Lung (tissue), 12 donors: Measurements from ENCODE around the gene ATG2A. TPM values are rescaled to one million over a fixed set of nuclear protein-coding genes. Genes with fewer than 3 reads are reported as not detected.

Source experiments
- ATAC-seq: fragments of 200-7000 bp; cut with Tn5 transposase; one replicate; pipeline ENCODE4 v1.9.1; 2020; ENCODE audit warnings: moderate number of reproducible peaks; ENCODE audit not compliant: insufficient read depth, low FRiP score
- DNase-seq, 3 donors: peaks; one replicate each; pipeline ENCODE4 v3.0.0-alpha.2; 2013 to 2017
- H3K27ac ChIP-seq, 2 donors: one replicate each; pipeline ENCODE4 v1.5.1; 2013; ENCODE audit warnings: mild to moderate bottlenecking in 2 of 2, moderate library complexity in 2 of 2, control low read depth in 1 of 2, inconsistent platforms in 1 of 2, low read depth in 1 of 2, low read length in 1 of 2
- H3K27me3 ChIP-seq, 3 donors: one replicate each; pipeline ENCODE4 v1.5.1; 2013; ENCODE audit warnings: low read length in 2 of 3; ENCODE audit not compliant: control insufficient read depth in 3 of 3, insufficient read depth in 3 of 3
- H3K36me3 ChIP-seq, 4 donors: one replicate each; pipeline ENCODE4 v1.5.1; 2013; ENCODE audit warnings: low read length in 4 of 4, mild to moderate bottlenecking in 1 of 4, moderate library complexity in 1 of 4; ENCODE audit not compliant: control insufficient read depth in 4 of 4, insufficient read depth in 4 of 4
- H3K4me1 ChIP-seq, 5 donors: one replicate each; pipeline ENCODE4 v1.5.1; 2013; ENCODE audit warnings: low read length in 5 of 5, mild to moderate bottlenecking in 2 of 5, moderate library complexity in 1 of 5; ENCODE audit not compliant: control insufficient read depth in 5 of 5, insufficient read depth in 5 of 5
- H3K4me3 ChIP-seq: one replicate; pipeline ENCODE4 v1.5.1; 2013; ENCODE audit warnings: mild to moderate bottlenecking, control low read depth, moderate library complexity
- H3K9ac ChIP-seq, 2 donors: one replicate each; pipeline ENCODE4 v1.5.1; 2013; ENCODE audit warnings: low read length in 2 of 2, control low read depth in 1 of 2; ENCODE audit not compliant: insufficient read depth in 1 of 2
- H3K9me3 ChIP-seq, 4 donors: one replicate each; pipeline ENCODE4 v1.5.1; 2013; ENCODE audit warnings: low read length in 3 of 4, mild to moderate bottlenecking in 1 of 4, moderate library complexity in 1 of 4; ENCODE audit not compliant: control insufficient read depth in 4 of 4, insufficient read depth in 3 of 4
- CTCF ChIP-seq: IDR thresholded peaks from 2 replicates; pipeline ENCODE4 v1.5.1; 2012; ENCODE audit warnings: mild to moderate bottlenecking; ENCODE audit errors: control extremely low read depth, extremely low read depth
- WGBS, 2 donors: extraction: QIAGEN DNeasy Blood & Tissue Kit; methylation state at CpG; one replicate each; pipeline ENCODE4 v1.1.7; 2013; 5-methylcytosine and 5-hydroxymethylcytosine counted together
- polyA plus RNA-seq, 2 donors: library from polyadenylated mRNA; stranded (reverse); fragments of 200-250 nt; gene quantifications; one replicate each; pipeline ENCODE4 v1.2.1, GENCODE V29; 2013
- total RNA-seq, 2 donors: library from RNA; depleted of rRNA in 1 of 2; stranded (reverse); fragments of >200 nt in 1 of 2; gene quantifications; one replicate each; pipeline ENCODE4 v1.2.1, GENCODE V29; 2014 to 2021
- donor health status: control.
- donor health status: control.
- donor health status: Bipolar disorder and iron deficiency.
- donor health status: healthy.
- donor health status: DM: yes; HTN: yes; CAD: no.

The ATG2A gene
- total and polyA plus RNA-seq, 4 donors = 17.4 to 32.5 (median 21.0) TPM

- no peak overlapping the region for H3K9ac ChIP-seq
- H3K9me3 ChIP-seq = no peaks in the 10 kb centered on the region
- H3K4me1 ChIP-seq = peaks cover 0 to 54% (median 13%) of the 10 kb centered on the region in 5 donors
- ATAC-seq = no peak
- WGBS, 2 donors = 46 to 67% methylated on average over 27 of the region's 27 CpGs
- no peak for DNase-seq
- no peak overlapping the region for H3K4me3 ChIP-seq
- peak overlapping the region; percentile 77 to 90 for H3K27ac ChIP-seq
- no peaks in the 10 kb centered on the region for H3K27me3 ChIP-seq
- TF ChIP-seq CTCF = no peak
- H3K36me3 ChIP-seq = peaks cover 0 to 21% (median 8%) of the 10 kb centered on the region in 4 donors
These were observed 63.3 kb downstream of the ATG2A start for GRCh38 chr11:64853709-64854108.

- no peak for DNase-seq
- peaks cover 0 to 50% (median 14%) of the 10 kb centered on the region in 5 donors for H3K4me1 ChIP-seq
These were observed 64.1 kb downstream of the ATG2A start for GRCh38 chr11:64852804-64853509.

GRCh38 chr11:64851831-64852351 is 65.1 kb downstream of the ATG2A start:
- no peak for ATAC-seq
- no peak for DNase-seq
- Histone ChIP-seq H3K4me1 (peaks cover 0 to 46% (median 14%) of the 10 kb centered on the region in 5 donors), H3K27ac (peak overlapping the region in 1 of 2 donors; percentile 39), H3K4me3 (no peak overlapping the region), H3K9me3 (no peaks in the 10 kb centered on the region), H3K9ac (no peak overlapping the region), H3K27me3 (no peaks in the 10 kb centered on the region), H3K36me3 (peaks cover 0 to 18% (median 3%) of the 10 kb centered on the region in 4 donors)
- WGBS, 2 donors = 72 to 80% methylated on average over 8 of the region's 8 CpGs
- TF ChIP-seq CTCF = no peak

More at GRCh38 chr11:64852804-64853509, 64.1 kb downstream of the ATG2A start:
- no peak overlapping the region for H3K4me3 ChIP-seq
- no peak overlapping the region for H3K9ac ChIP-seq
- H3K27me3 ChIP-seq = no peaks in the 10 kb centered on the region
- no peak for ATAC-seq
- 63 to 72% methylated on average over 24 of the region's 24 CpGs for WGBS, 2 donors
- H3K9me3 ChIP-seq = no peaks in the 10 kb centered on the region
- peak overlapping the region; percentile 11 to 90 for H3K27ac ChIP-seq
- TF ChIP-seq CTCF = no peak
- H3K36me3 ChIP-seq = peaks cover 0 to 21% (median 3%) of the 10 kb centered on the region in 4 donors
